Measurements from ENCODE around the gene EPAS1. TPM values are rescaled to one million over a fixed set of nuclear protein-coding genes. Genes with fewer than 3 reads are reported as not detected.
A peak's percentile ranks its signal among the peaks of the same experiment; 100 is the strongest.

EPAS1 gene
- total and polyA plus RNA-seq, 2 of the 13 experiments (the other 11 are each of a cell fraction or from before 2014, with no cell fraction given), result 47.1 to 182 TPM

- 0 out of 2 replicates have a peak, but pooled peaks have one; percentile 72 for TF ChIP-seq ZNF772 (CRISPR knock-in tag; IDR thresholded peaks at IDR 0.05)
- 0 out of 2 replicates have a peak, but pooled peaks have one; percentile 59 for TF ChIP-seq SMAD3 (CRISPR knock-in tag; IDR thresholded peaks at IDR 0.05)
- no peak for TF ChIP-seq ZNF891 (CRISPR knock-in tag; IDR thresholded peaks at IDR 0.05)
- 0 out of 2 replicates have a peak, but pooled peaks have one; percentile 17 for TF ChIP-seq MIER3 (CRISPR knock-in tag; IDR thresholded peaks at IDR 0.05; ENCODE audit: borderline replicate concordance)
- TF ChIP-seq ZNF367 (CRISPR knock-in tag; IDR thresholded peaks at IDR 0.05; ENCODE audit: borderline replicate concordance), result no peak
- TF ChIP-seq, protein P1, sequence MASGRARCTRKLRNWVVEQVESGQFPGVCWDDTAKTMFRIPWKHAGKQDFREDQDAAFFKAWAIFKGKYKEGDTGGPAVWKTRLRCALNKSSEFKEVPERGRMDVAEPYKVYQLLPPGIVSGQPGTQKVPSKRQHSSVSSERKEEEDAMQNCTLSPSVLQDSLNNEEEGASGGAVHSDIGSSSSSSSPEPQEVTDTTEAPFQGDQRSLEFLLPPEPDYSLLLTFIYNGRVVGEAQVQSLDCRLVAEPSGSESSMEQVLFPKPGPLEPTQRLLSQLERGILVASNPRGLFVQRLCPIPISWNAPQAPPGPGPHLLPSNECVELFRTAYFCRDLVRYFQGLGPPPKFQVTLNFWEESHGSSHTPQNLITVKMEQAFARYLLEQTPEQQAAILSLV (CRISPR knock-in tag; IDR thresholded peaks at IDR 0.05; ENCODE audit: borderline replicate concordance), result 0 out of 2 replicates have a peak, but pooled peaks have one; percentile 34
- no peak for TF ChIP-seq ZNF232 (CRISPR knock-in tag; IDR thresholded peaks at IDR 0.05; ENCODE audit: borderline replicate concordance)
- no peak for TF ChIP-seq MAF1 (CRISPR knock-in tag; IDR thresholded peaks at IDR 0.05; ENCODE audit: borderline replicate concordance)
- peak; percentile 72; the same call in 1 of the 2 replicates for TF ChIP-seq ZNF598 (CRISPR knock-in tag; IDR thresholded peaks at IDR 0.05; ENCODE audit: borderline replicate concordance)
- peak; percentile 95 for TF ChIP-seq POLR2G (IDR thresholded peaks at IDR 0.05; ENCODE audit: low read depth, low read length)
- peak; percentile 51; the same call in 1 of the 2 replicates for TF ChIP-seq ZNF121 (CRISPR knock-in tag; IDR thresholded peaks at IDR 0.05)
- TF ChIP-seq, protein P2, sequence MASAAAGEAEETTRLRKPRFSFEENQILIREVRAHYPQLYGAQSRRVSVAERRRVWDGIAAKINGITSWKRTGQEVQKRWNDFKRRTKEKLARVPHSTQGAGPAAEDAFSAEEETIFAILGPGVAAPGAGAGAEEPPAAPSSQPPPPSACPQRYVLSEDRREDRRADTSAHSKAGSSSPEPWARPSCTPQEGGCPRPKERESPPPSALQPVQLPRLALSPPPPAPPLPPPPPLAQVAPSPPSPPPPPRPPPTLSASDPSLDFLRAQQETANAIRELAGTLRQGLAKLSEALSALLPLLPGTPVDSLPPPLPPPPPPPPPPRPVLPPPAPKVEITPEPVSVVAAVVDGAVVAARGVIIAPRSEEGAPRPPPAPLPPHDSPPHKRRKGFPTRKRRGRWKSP (CRISPR knock-in tag; IDR thresholded peaks at IDR 0.05), result peak; percentile 80
- peak; percentile 41; the same call in 1 of the 2 replicates for TF ChIP-seq PPARG (CRISPR knock-in tag; conservative IDR thresholded peaks at IDR 0.05)
- TF ChIP-seq, protein P3, sequence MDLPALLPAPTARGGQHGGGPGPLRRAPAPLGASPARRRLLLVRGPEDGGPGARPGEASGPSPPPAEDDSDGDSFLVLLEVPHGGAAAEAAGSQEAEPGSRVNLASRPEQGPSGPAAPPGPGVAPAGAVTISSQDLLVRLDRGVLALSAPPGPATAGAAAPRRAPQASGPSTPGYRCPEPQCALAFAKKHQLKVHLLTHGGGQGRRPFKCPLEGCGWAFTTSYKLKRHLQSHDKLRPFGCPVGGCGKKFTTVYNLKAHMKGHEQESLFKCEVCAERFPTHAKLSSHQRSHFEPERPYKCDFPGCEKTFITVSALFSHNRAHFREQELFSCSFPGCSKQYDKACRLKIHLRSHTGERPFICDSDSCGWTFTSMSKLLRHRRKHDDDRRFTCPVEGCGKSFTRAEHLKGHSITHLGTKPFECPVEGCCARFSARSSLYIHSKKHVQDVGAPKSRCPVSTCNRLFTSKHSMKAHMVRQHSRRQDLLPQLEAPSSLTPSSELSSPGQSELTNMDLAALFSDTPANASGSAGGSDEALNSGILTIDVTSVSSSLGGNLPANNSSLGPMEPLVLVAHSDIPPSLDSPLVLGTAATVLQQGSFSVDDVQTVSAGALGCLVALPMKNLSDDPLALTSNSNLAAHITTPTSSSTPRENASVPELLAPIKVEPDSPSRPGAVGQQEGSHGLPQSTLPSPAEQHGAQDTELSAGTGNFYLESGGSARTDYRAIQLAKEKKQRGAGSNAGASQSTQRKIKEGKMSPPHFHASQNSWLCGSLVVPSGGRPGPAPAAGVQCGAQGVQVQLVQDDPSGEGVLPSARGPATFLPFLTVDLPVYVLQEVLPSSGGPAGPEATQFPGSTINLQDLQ (CRISPR knock-in tag; IDR thresholded peaks at IDR 0.05), result 0 out of 2 replicates have a peak, but pooled peaks have one; percentile 62
- TF ChIP-seq, protein P4, sequence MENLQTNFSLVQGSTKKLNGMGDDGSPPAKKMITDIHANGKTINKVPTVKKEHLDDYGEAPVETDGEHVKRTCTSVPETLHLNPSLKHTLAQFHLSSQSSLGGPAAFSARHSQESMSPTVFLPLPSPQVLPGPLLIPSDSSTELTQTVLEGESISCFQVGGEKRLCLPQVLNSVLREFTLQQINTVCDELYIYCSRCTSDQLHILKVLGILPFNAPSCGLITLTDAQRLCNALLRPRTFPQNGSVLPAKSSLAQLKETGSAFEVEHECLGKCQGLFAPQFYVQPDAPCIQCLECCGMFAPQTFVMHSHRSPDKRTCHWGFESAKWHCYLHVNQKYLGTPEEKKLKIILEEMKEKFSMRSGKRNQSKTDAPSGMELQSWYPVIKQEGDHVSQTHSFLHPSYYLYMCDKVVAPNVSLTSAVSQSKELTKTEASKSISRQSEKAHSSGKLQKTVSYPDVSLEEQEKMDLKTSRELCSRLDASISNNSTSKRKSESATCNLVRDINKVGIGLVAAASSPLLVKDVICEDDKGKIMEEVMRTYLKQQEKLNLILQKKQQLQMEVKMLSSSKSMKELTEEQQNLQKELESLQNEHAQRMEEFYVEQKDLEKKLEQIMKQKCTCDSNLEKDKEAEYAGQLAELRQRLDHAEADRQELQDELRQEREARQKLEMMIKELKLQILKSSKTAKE (CRISPR knock-in tag; IDR thresholded peaks at IDR 0.05; ENCODE audit: borderline replicate concordance), result peak; percentile 72; the same call in 1 of the 2 replicates
- peak; percentile 39; the same call in 1 of the 2 replicates for TF ChIP-seq ZNF224 (CRISPR knock-in tag; IDR thresholded peaks at IDR 0.05)
- TF ChIP-seq XRCC5 (optimal IDR thresholded peaks at IDR 0.05; ENCODE audit: low read length), result no peak
- peak; percentile 44; the same call in 1 of the 2 replicates for TF ChIP-seq ATF7-NPFF (CRISPR knock-in tag; IDR thresholded peaks at IDR 0.05; ENCODE audit: low read depth)
- TF ChIP-seq MBD4 (IDR thresholded peaks at IDR 0.05; ENCODE audit: borderline replicate concordance, low read length), result no peak
- TF ChIP-seq ZNF607 (CRISPR knock-in tag; IDR thresholded peaks at IDR 0.05; ENCODE audit: borderline replicate concordance), result peak; percentile 75; the same call in 1 of the 2 replicates
- TF ChIP-seq SMYD3 (CRISPR knock-in tag; IDR thresholded peaks at IDR 0.05), result no peak
- TF ChIP-seq AGO1 (IDR thresholded peaks at IDR 0.05; ENCODE audit: low read depth, low read length, poor library complexity, severe bottlenecking), result no peak
Measured at GRCh38 chr2:46296840-46297545, at the start of gene EPAS1 (continued).
